GM21423 (cell line): Measurements from ENCODE around the gene ASAP3.
A peak's percentile ranks its signal among the peaks of the same experiment; 100 is the strongest.

Experiments
- ATAC-seq: cut with Tn5 transposase; IDR thresholded peaks from one replicate; pipeline ENCODE4 v1.9.1; 2021; ENCODE audit warnings: mild to moderate bottlenecking, moderate library complexity; ENCODE audit not compliant: unreplicated experiment

Gene ASAP3

GRCh38 chr1:23483321-23484252, at the start of gene ASAP3:
Gene ASAP3 (minus strand): TSS chr1:23484179. CDS start chr1:23484133, 46 bp downstream.
- no peak for ATAC-seq

- no peak for ATAC-seq
These were observed 49.5 kb upstream of the ASAP3 start for GRCh38 chr1:23533246-23534023.

- no peak for ATAC-seq
These were observed 47.6 kb upstream of the ASAP3 start for GRCh38 chr1:23531562-23532094.

- ATAC-seq: peak; percentile 51
These were observed 47.0 kb upstream of the ASAP3 start, which contains the start of gene E2F2 for GRCh38 chr1:23530747-23531561. Gene E2F2 (minus strand): TSS chr1:23531233. CDS start chr1:23530793, 440 bp downstream.

GRCh38 chr1:23530087-23530746, 46.2 kb upstream of the ASAP3 start:
- peak; percentile 2 for ATAC-seq

GRCh38 chr1:23529146-23530086, 45.4 kb upstream of the ASAP3 start:
- no peak for ATAC-seq

- ATAC-seq: peak; percentile 42
These were observed 44.4 kb upstream of the ASAP3 start for GRCh38 chr1:23528250-23528978.

- no peak for ATAC-seq
These were observed 43.9 kb upstream of the ASAP3 start for GRCh38 chr1:23527900-23528249.

- no peak for ATAC-seq
These were observed 43.4 kb upstream of the ASAP3 start for GRCh38 chr1:23527366-23527765.

GRCh38 chr1:23526329-23527041, 42.5 kb upstream of the ASAP3 start:
- ATAC-seq: no peak

GRCh38 chr1:23525558-23526250, 41.7 kb upstream of the ASAP3 start:
- no peak for ATAC-seq

GRCh38 chr1:23524716-23525401, 40.9 kb upstream of the ASAP3 start:
- ATAC-seq: no peak

- ATAC-seq: no peak
These were observed 40.2 kb upstream of the ASAP3 start for GRCh38 chr1:23524163-23524562.

GRCh38 chr1:23522244-23522982, 38.4 kb upstream of the ASAP3 start:
- ATAC-seq: no peak

- no peak for ATAC-seq
These were observed 37.6 kb upstream of the ASAP3 start for GRCh38 chr1:23521588-23521987.

GRCh38 chr1:23517581-23517980, 33.6 kb upstream of the ASAP3 start:
- no peak for ATAC-seq
